AG04450 (cell line): ENCODE results near the gene PAF1. TPM values are rescaled to one million over a fixed set of nuclear protein-coding genes. Genes with fewer than 3 reads are reported as not detected.

Experiments used
- polyA plus RNA-seq: library from polyadenylated mRNA; depleted of rRNA; stranded (reverse); fragments of >200 nt; gene quantifications from 2 replicates; pipeline ENCODE4 v1.2.3, GENCODE V29; 2011; rRNA removed
- small RNA-seq: library from RNA; depleted of rRNA; stranded (forward); fragments of <200 nt; gene quantifications from one replicate; pipeline ENCODE3, GENCODE V24; 2012; ENCODE audit warnings: low read depth; ENCODE audit not compliant: insufficient read length

The PAF1 gene
- polyA plus RNA-seq, 1 experiment = 60.5 TPM

Small RNA genes lying within 50 kb of the gene (small RNA-seq; reads per million reads assigned to genes)
- gene AC011445.2 = 1.3 reads per million
- gene MIR4530 = not detected
- not detected for gene RN7SL566P

Other genes with a start within 250 kb of the PAF1 start
- gene NCCRP1, start 194.1 kb downstream of the PAF1 start, polyA plus RNA-seq = not detected in 2 replicates
- gene SYCN, start 186.8 kb downstream of the PAF1 start, polyA plus RNA-seq = not detected in 2 replicates
- not detected in 2 replicates for gene IFNL3, start 146.1 kb downstream of the PAF1 start, polyA plus RNA-seq
- gene IFNL4, start 142.2 kb downstream of the PAF1 start, polyA plus RNA-seq = not detected in 2 replicates
- not detected in 2 replicates for gene IFNL2, start 122.7 kb downstream of the PAF1 start, polyA plus RNA-seq
- gene IFNL1, start 94.7 kb downstream of the PAF1 start, polyA plus RNA-seq = not detected in 2 replicates
- gene LRFN1, start 70.2 kb downstream of the PAF1 start, polyA plus RNA-seq = 0.15 and 0.16 TPM in 2 replicates
- 0.17 and 0.26 TPM in 2 replicates for gene GMFG, start 55.1 kb downstream of the PAF1 start, polyA plus RNA-seq
- 33.4 and 47.3 TPM in 2 replicates for gene SAMD4B, start 48.7 kb downstream of the PAF1 start, polyA plus RNA-seq
- 28.0 and 29.9 TPM in 2 replicates for gene MED29, start 272 bp upstream of the PAF1 start, polyA plus RNA-seq
- 4.1 and 8.3 TPM in 2 replicates for gene ZFP36, start 15.7 kb upstream of the PAF1 start, polyA plus RNA-seq
- gene PLEKHG2, start 21.6 kb upstream of the PAF1 start, polyA plus RNA-seq = 12.3 and 19.1 TPM in 2 replicates
- 1,488 and 2,094 TPM in 2 replicates for gene RPS16, start 44.8 kb upstream of the PAF1 start, polyA plus RNA-seq
- gene SUPT5H, start 54.5 kb upstream of the PAF1 start, polyA plus RNA-seq = 75.3 and 78.0 TPM in 2 replicates
- 58.9 and 75.0 TPM in 2 replicates for gene TIMM50, start 89.7 kb upstream of the PAF1 start, polyA plus RNA-seq
- gene DLL3, start 107.8 kb upstream of the PAF1 start, polyA plus RNA-seq = 0.47 and 0.58 TPM in 2 replicates
- gene SELENOV, start 124.0 kb upstream of the PAF1 start, polyA plus RNA-seq = not detected in 2 replicates
- gene EID2B, start 141.7 kb upstream of the PAF1 start, polyA plus RNA-seq = 2.3 and 3.1 TPM in 2 replicates
- 11.3 and 11.5 TPM in 2 replicates for gene EID2, start 149.1 kb upstream of the PAF1 start, polyA plus RNA-seq
- gene LGALS13, start 211.4 kb upstream of the PAF1 start, polyA plus RNA-seq = not detected in 2 replicates